Measurements from ENCODE around the gene WWC1. TPM values are rescaled to one million over a fixed set of nuclear protein-coding genes. Genes with fewer than 3 reads are reported as not detected.
A peak's percentile ranks its signal among the peaks of the same experiment; 100 is the strongest.

Gene WWC1
- total and polyA plus RNA-seq, 9 of the 15 experiments (the other 6 are each of a cell fraction or from before 2014, with no cell fraction given) = under 0.01 to 0.54 (median 0.42) TPM; not detected in 6

GRCh38 chr5:168317096-168317520 lies 25.7 kb downstream of the WWC1 start:
- no peak overlapping the region for H2AFZ ChIP-seq (ENCODE audit: low read depth, low read length)
- ChIA-PET POLR2A (interaction anchor here (0.7 kb wide), 1 partner anchor 11 kb away, joined by 3 read pairs; no protein-coding TSS in a partner anchor), CTCF (ENCODE audit: low intra/inter-chr PET ratio) (no interaction called here)
- H3K79me2 ChIP-seq (ENCODE audit: control insufficient read depth, insufficient read depth, low read length) = no peaks in the 10 kb centered on the region
- peaks cover 6 to 23% of the 10 kb centered on the region in 2 experiments; a peak in 3 of 5 replicates for H3K27me3 ChIP-seq (ENCODE audit: control insufficient read depth in 2 of 2, insufficient read depth in 2 of 2, low read length in 2 of 2)
- no peak for TF ChIP-seq KLF10 (CRISPR knock-in tag; IDR thresholded peaks at IDR 0.05)
- peak; percentile 32 for TF ChIP-seq ZFP36 (IDR thresholded peaks at IDR 0.05; ENCODE audit: low read depth, low read length, partially characterized antibody)
- TF ChIP-seq ZNF512 (tag; IDR thresholded peaks at IDR 0.05) = no peak
- DNase-seq (ENCODE audit: extremely low read depth in 1 of 4, low spot score in 3 of 4) = no peak
- H3K9me3 ChIP-seq (replicated peaks; ENCODE audit: control insufficient read depth, insufficient read depth, low read depth, low read length) = no peaks in the 10 kb centered on the region
- H3K9ac ChIP-seq (ENCODE audit: insufficient read depth in 1 of 2, low read depth in 2 of 2, low read length in 2 of 2) = peak overlapping the region in 1 of 2 experiments; percentile 35; a peak in 1 of 4 replicates
- in situ Hi-C loops (cut with MboI) = no loop called here
- BruUV-seq (replicated peaks) = no TSS peak
- H4K20me1 ChIP-seq (replicated peaks; ENCODE audit: control insufficient read depth, insufficient read depth, low read length) = peaks cover 13% of the 10 kb centered on the region; the same call in 1 of the 2 replicates
- no peak overlapping the region for H3K27ac ChIP-seq (ENCODE audit: extremely low read depth, low read depth, low read length)
- H3K4me3 ChIP-seq = no peak overlapping the region
- no peaks in the 10 kb centered on the region for H3K36me3 ChIP-seq (ENCODE audit: control insufficient read depth, insufficient read depth, low read length)
- peaks cover 0 to 3% of the 10 kb centered on the region in 2 experiments; a peak in 2 of 5 replicates for H3K4me1 ChIP-seq (replicated peaks in 1 of 2; ENCODE audit: control insufficient read depth in 2 of 2, insufficient read depth in 2 of 2, low read length in 2 of 2)
- FAIRE-seq = no peak
- no peak for ATAC-seq
- WGBS (ENCODE audit: insufficient coverage, low coverage, missing lambda C conversion rate) = 4% methylated on average over 8 of the region's 8 CpGs
- no peak overlapping the region for H3K4me2 ChIP-seq (ENCODE audit: insufficient read depth, low read length)
- no peaks in the 10 kb centered on the region for H3K9me1 ChIP-seq (ENCODE audit: control insufficient read depth, insufficient read depth, low read length)
- intact Hi-C loops (cut with micrococcal nuclease) = no loop called here

Measured in K562 (cell line).